Ectodermal cell (in vitro differentiated cells): ENCODE measurements around the gene GXYLT1.
"Not testable (repeated sequence)": the region's sequence is repeated elsewhere in the genome, so short reads cannot be mapped to it uniquely, and the experiment has no call there.

ENCODE experiments used
- H3K27ac ChIP-seq: 2 replicates; pipeline ENCODE4 v1.7.0; 2013; ENCODE audit warnings: mild to moderate bottlenecking, low read depth, low read length; ENCODE audit not compliant: insufficient read depth, poor library complexity, severe bottlenecking
- H3K27me3 ChIP-seq: 2 replicates; pipeline ENCODE4 v1.7.0; 2013; ENCODE audit warnings: mild to moderate bottlenecking, low read length; ENCODE audit not compliant: insufficient read depth, control insufficient read depth, poor library complexity, severe bottlenecking
- H3K36me3 ChIP-seq: one replicate; pipeline ENCODE4 v1.7.0; 2013; ENCODE audit warnings: low read length; ENCODE audit not compliant: control insufficient read depth, insufficient read depth
- H3K4me1 ChIP-seq: one replicate; pipeline ENCODE4 v1.7.0; 2013; ENCODE audit warnings: low read length; ENCODE audit not compliant: control insufficient read depth, insufficient read depth
- H3K4me3 ChIP-seq: 2 replicates; pipeline ENCODE4 v1.7.0; 2013; ENCODE audit warnings: low read depth, low read length, control low read depth; ENCODE audit not compliant: insufficient read depth
- H3K9me3 ChIP-seq: 2 replicates; pipeline ENCODE4 v1.7.0; 2013; ENCODE audit warnings: mild to moderate bottlenecking, low read length, moderate library complexity; ENCODE audit not compliant: control insufficient read depth
- WGBS, 2 experiments: methylation state at CpG; one replicate each; pipeline ENCODE4 v1.1.7; 2013; ENCODE audit warnings: missing lambda C conversion rate in 2 of 2; 5-methylcytosine and 5-hydroxymethylcytosine counted together

GXYLT1 gene

DNA sequence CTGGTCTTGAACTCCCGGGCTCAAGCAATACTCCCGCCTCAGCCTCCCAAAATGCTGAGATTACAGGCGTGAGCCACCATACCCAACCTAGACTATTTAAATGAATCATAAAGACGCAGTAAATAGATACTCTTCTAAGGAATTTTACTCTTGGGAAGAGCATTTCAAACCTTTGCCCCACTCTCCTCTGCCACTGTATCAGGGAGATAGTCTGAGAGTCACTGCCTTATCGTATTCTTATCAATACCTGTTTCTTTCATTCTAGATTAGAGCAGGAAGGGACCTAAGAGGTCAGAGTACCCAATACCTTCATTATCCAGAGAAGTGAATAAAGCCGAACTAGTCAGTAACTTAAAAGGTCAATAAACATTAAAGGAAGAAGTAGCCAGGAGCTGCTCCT, 15.8 kb downstream of the GXYLT1 start:
- peaks cover 18% of the 10 kb centered on the region for H3K4me1 ChIP-seq
- no peaks in the 10 kb centered on the region for H3K36me3 ChIP-seq
- WGBS, 2 experiments: 92 to 98% methylated on average over 6 of the region's 6 CpGs
- no peak overlapping the region for H3K27ac ChIP-seq
- H3K4me3 ChIP-seq: no peak overlapping the region
- no peaks in the 10 kb centered on the region for H3K9me3 ChIP-seq
- H3K27me3 ChIP-seq: no peaks in the 10 kb centered on the region

GRCh38 chr12:42128327-42128726, 16.3 kb downstream of the GXYLT1 start:
- H3K36me3 ChIP-seq: no peaks in the 10 kb centered on the region
- 91% methylated on average over 1 to 2 of the region's 3 CpGs for WGBS, 2 experiments
- H3K27ac ChIP-seq: no peak overlapping the region
- H3K4me1 ChIP-seq: peaks cover 18% of the 10 kb centered on the region
- no peaks in the 10 kb centered on the region for H3K9me3 ChIP-seq
- no peaks in the 10 kb centered on the region for H3K27me3 ChIP-seq
- H3K4me3 ChIP-seq: no peak overlapping the region

DNA sequence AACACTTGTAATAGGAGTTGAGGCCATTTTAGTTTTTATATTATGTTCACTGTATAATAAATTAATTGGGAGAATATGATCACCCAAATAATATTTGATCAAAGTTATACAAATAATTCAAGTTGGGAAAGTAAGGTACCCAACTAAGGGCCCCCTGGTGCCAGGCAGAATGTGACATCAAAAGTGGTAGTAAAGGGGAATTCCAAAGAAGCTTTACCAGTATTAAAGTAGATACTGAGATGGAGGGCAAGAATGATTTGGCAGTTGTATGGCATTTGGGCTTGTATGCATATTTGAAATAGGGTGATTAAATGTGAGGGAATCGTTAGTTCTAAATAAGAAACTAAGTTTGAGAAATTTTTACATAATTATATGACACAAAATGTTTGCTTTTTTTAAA, 17.7 kb downstream of the GXYLT1 start:
- Histone ChIP-seq H3K4me1 (peaks cover 18% of the 10 kb centered on the region), H3K9me3 (no peaks in the 10 kb centered on the region), H3K4me3 (no peak overlapping the region), H3K27me3 (no peaks in the 10 kb centered on the region), H3K27ac (no peak overlapping the region), H3K36me3 (no peaks in the 10 kb centered on the region)
- no CpG with 5 or more reads among the region's 1 CpG for WGBS, 2 experiments

- no peaks in the 10 kb centered on the region for H3K27me3 ChIP-seq
- no peak overlapping the region for H3K4me3 ChIP-seq
- H3K27ac ChIP-seq: peak overlapping the region; percentile 6
- 0 to 8% methylated on average over 1 of the region's 1 CpG for WGBS, 2 experiments
- H3K4me1 ChIP-seq: peaks cover 18% of the 10 kb centered on the region
- H3K9me3 ChIP-seq: no peaks in the 10 kb centered on the region
- H3K36me3 ChIP-seq: no peaks in the 10 kb centered on the region
These were observed 19.3 kb downstream of the GXYLT1 start for GRCh38 chr12:42125388-42125767.

DNA sequence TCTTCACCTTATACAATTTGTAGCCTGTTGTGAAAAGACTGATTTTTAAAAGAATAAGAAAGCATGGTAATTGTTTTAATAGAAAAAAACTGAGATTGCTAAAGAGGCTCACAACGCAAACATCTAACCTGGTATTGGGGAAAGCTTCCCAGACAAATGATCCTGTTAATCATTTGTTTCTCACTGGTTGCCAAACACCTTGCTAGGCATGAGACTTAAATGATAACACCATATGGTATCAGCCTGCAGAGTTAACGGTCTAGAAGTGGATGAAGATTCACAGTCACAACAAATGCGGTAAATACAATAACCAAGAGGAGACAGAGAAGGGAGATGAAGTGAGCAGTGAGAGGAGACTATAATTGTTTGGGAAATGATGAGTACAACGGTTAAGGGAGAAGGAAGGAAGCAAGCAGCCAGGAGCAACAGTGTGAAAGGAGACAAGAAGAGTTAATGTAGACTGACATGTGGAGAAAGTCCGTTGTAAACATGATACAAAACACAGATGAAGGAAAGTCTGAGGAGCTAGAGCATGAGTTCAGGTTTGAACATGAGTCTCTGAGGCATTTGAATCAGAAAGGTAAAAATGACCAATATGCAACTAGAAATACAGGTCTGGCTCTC, 19.8 kb downstream of the GXYLT1 start:
- 52 to 57% methylated on average over 5 of the region's 5 CpGs for WGBS, 2 experiments

GRCh38 chr12:42119085-42119633, 25.5 kb downstream of the GXYLT1 start:
- WGBS, 2 experiments: 90 to 93% methylated on average over 2 of the region's 2 CpGs
- no peak overlapping the region for H3K27ac ChIP-seq
- H3K27me3 ChIP-seq: no peaks in the 10 kb centered on the region
- H3K4me3 ChIP-seq: no peak overlapping the region
- no peaks in the 10 kb centered on the region for H3K4me1 ChIP-seq
- no peaks in the 10 kb centered on the region for H3K9me3 ChIP-seq
- peaks cover 6% of the 10 kb centered on the region for H3K36me3 ChIP-seq

More for the DNA sequence above, 19.8 kb downstream of the GXYLT1 start:
- Histone ChIP-seq H3K4me3 (no peak overlapping the region), H3K36me3 (no peaks in the 10 kb centered on the region), H3K9me3 (no peaks in the 10 kb centered on the region), H3K4me1 (peaks cover 18% of the 10 kb centered on the region), H3K27me3 (no peaks in the 10 kb centered on the region), H3K27ac (peak overlapping the region; percentile 6)

DNA sequence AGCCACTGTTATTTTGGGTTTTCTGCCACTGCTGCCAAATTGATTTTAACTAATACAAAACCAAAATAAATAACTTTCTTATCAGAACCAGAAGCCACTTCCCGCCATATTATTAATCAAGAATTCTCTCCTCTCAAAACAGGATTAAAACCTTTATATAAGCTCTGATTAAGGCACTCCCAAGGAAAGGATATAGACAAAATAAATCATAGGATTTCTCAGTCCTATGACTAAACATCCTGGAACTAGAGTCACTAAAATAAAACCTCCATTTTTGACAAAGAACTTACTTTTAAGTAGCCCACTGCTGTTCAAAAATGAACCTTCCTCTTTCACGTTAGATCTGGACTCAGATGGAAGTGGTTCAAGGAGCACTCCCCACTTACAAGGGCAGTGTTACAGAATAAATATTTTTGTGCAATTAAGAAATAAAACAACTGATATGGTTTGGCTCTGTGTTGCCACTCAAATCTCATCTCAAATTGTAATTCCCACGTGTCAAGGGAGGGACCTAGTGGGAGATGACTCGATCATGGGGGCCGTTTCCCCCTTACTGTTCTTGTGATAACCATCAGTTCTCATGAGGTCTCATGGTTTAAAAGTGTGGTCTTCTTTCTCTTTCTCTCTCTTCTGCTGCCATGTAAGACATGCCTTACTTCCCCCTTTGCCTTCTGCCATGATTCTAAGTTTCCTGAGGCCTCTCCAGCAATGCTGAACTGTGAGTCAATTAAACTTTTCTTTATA, 26.4 kb downstream of the GXYLT1 start:
- WGBS, 2 experiments: 93 to 96% methylated on average over 5 of the region's 5 CpGs
- no peak overlapping the region for H3K4me3 ChIP-seq
- H3K27me3 ChIP-seq: no peaks in the 10 kb centered on the region
- no peaks in the 10 kb centered on the region for H3K4me1 ChIP-seq
- no peak overlapping the region for H3K27ac ChIP-seq
- H3K9me3 ChIP-seq: no peaks in the 10 kb centered on the region
- peaks cover 6% of the 10 kb centered on the region for H3K36me3 ChIP-seq

GRCh38 chr12:42109031-42109430, 35.6 kb downstream of the GXYLT1 start:
- WGBS, 2 experiments: 95 to 98% methylated on average over 2 to 3 of the region's 3 CpGs
- no peaks in the 10 kb centered on the region for H3K27me3 ChIP-seq
- no peak overlapping the region for H3K4me3 ChIP-seq
- H3K36me3 ChIP-seq: peaks cover 4% of the 10 kb centered on the region
- no peaks in the 10 kb centered on the region for H3K4me1 ChIP-seq
- no peak overlapping the region for H3K27ac ChIP-seq
- H3K9me3 ChIP-seq: no peaks in the 10 kb centered on the region

GRCh38 chr12:42106791-42107190, 37.9 kb downstream of the GXYLT1 start:
- H3K4me1 ChIP-seq, H3K36me3 ChIP-seq, H3K27ac ChIP-seq, H3K9me3 ChIP-seq, H3K4me3 ChIP-seq, H3K27me3 ChIP-seq: not testable (repeated sequence)
- 95 to 98% methylated on average over 3 to 4 of the region's 4 CpGs for WGBS, 2 experiments

GRCh38 chr12:42104784-42105183, 39.9 kb downstream of the GXYLT1 start:
- no peak overlapping the region for H3K27ac ChIP-seq
- WGBS, 2 experiments: no CpG with 5 or more reads among the region's 1 CpG
- H3K4me1 ChIP-seq: no peaks in the 10 kb centered on the region
- H3K36me3 ChIP-seq: no peaks in the 10 kb centered on the region
- H3K27me3 ChIP-seq: no peaks in the 10 kb centered on the region
- H3K9me3 ChIP-seq: no peaks in the 10 kb centered on the region
- no peak overlapping the region for H3K4me3 ChIP-seq
